Endothelial cell of umbilical vein (primary cell): ENCODE measurements around the gene INO80B. TPM values are rescaled to one million over a fixed set of nuclear protein-coding genes. Genes with fewer than 3 reads are reported as not detected.

Experiments used
- BruUV-seq: library from RNA; stranded (reverse); fragments of 400-500 nt; replicated peaks from 2 replicates; lab custom pipeline; 2021; lab: Mats Ljungman, UMichigan
- CTCF ChIA-PET: fragments of 300-600, 350-600 bp; sonication (Branson Sonifier 250); formaldehyde crosslinking; loops from one replicate; lab custom pipeline; 2021; ENCODE audit warnings: antibody characterized with exemption, inconsistent platforms; lab: Charles Lee
- POLR2A ChIA-PET: fragments of 300-600, 350-600 bp; sonication (Branson Sonifier 250); formaldehyde crosslinking; loops from one replicate; lab custom pipeline; 2021; ENCODE audit warnings: antibody characterized with exemption, inconsistent platforms; lab: Charles Lee
- DNase-seq: peaks from one replicate; pipeline ENCODE4 v3.0.0-alpha.2; 2011; ENCODE audit warnings: low read depth, low spot score
- FAIRE-seq: peaks from 2 replicates; lab custom pipeline; 2011; peaks lifted over from hg19 to GRCh38; lab: Jason Lieb, UNC
- H2AFZ ChIP-seq: 2 replicates; pipeline ENCODE4 v1.6.0; 2012; ENCODE audit warnings: low read depth, low read length, control low read depth, inconsistent platforms
- H3K27ac ChIP-seq: 2 replicates; pipeline ENCODE4 v1.5.1; 2011; ENCODE audit warnings: low read depth, mild to moderate bottlenecking, control low read depth, low read length, moderate library complexity; ENCODE audit not compliant: insufficient read depth
- H3K27me3 ChIP-seq, 2 experiments: 2 replicates each; pipeline versions ENCODE4 v1.6.0 to v1.6.1; 2011; ENCODE audit warnings: low read length in 2 of 2, mixed read lengths in 1 of 2; ENCODE audit not compliant: control insufficient read depth in 2 of 2, insufficient read depth in 2 of 2
- H3K36me3 ChIP-seq, 2 experiments: 2 replicates in 1 of 2; 3 replicates in 1 of 2; pipeline ENCODE4 v1.5.1; 2011; ENCODE audit warnings: low read length in 2 of 2, mild to moderate bottlenecking in 1 of 2, moderate library complexity in 1 of 2; ENCODE audit not compliant: control insufficient read depth in 2 of 2, insufficient read depth in 2 of 2; ENCODE audit errors: extremely low read depth in 1 of 2
- H3K4me1 ChIP-seq: 3 replicates; pipeline ENCODE4 v1.5.1; 2011; ENCODE audit warnings: mild to moderate bottlenecking, low read length; ENCODE audit not compliant: control insufficient read depth, insufficient read depth; ENCODE audit errors: extremely low read depth
- H3K4me2 ChIP-seq: 2 replicates; pipeline ENCODE4 v1.6.1; 2011; ENCODE audit warnings: low read length, control low read depth, mixed read lengths; ENCODE audit not compliant: insufficient read depth
- H3K4me3 ChIP-seq, 3 experiments: fragments of 200-600 bp in 1 of 3; sonication (generic), shearing (Covaris generic) in 1 of 3; replicated peaks in 1 of 3; 2 replicates each; pipeline ENCODE4 v1.5.1; 2011 to 2016; ENCODE audit warnings: control low read depth in 3 of 3, low read length in 3 of 3, mild to moderate bottlenecking in 2 of 3, inconsistent platforms in 1 of 3, low read depth in 1 of 3, moderate library complexity in 1 of 3; ENCODE audit not compliant: insufficient read depth in 1 of 3
- H3K79me2 ChIP-seq: 2 replicates; pipeline ENCODE4 v1.6.0; 2012; ENCODE audit warnings: low read length, inconsistent platforms; ENCODE audit not compliant: control insufficient read depth, insufficient read depth
- H3K9ac ChIP-seq: replicated peaks from 2 replicates; pipeline ENCODE3; 2011; ENCODE audit warnings: low read length, control low read depth; ENCODE audit not compliant: insufficient read depth; ENCODE audit errors: extremely low read depth
- H3K9me1 ChIP-seq: replicated peaks from 3 replicates; pipeline ENCODE4 v1.6.0; 2011; ENCODE audit warnings: mild to moderate bottlenecking, low read length; ENCODE audit not compliant: control insufficient read depth, insufficient read depth; ENCODE audit errors: extremely low read depth
- H3K9me3 ChIP-seq: replicated peaks from 2 replicates; pipeline ENCODE4 v1.5.1; 2012; ENCODE audit warnings: low read length, inconsistent platforms; ENCODE audit not compliant: control insufficient read depth, insufficient read depth
- H4K20me1 ChIP-seq: replicated peaks from 2 replicates; pipeline ENCODE3; 2011; ENCODE audit warnings: mild to moderate bottlenecking, low read length; ENCODE audit not compliant: control insufficient read depth, insufficient read depth; ENCODE audit errors: extremely low read depth
- EZH2 ChIP-seq: IDR thresholded peaks from 2 replicates; pipeline ENCODE4 v1.6.1; 2012; ENCODE audit warnings: borderline replicate concordance, low read depth, mild to moderate bottlenecking, moderate library complexity, low read length, inconsistent platforms; ENCODE audit not compliant: severe bottlenecking
- FOS ChIP-seq: IDR thresholded peaks from 2 replicates; pipeline ENCODE4 v1.6.1; 2011; ENCODE audit warnings: mild to moderate bottlenecking, low read length, moderate library complexity, borderline replicate concordance; ENCODE audit not compliant: insufficient read depth
- GATA2 ChIP-seq: IDR thresholded peaks from 2 replicates; pipeline ENCODE4 v1.7.0; 2011; ENCODE audit warnings: low read depth, mild to moderate bottlenecking, moderate library complexity, mixed read lengths, low read length; ENCODE audit not compliant: insufficient read length, insufficient read depth
- JUN ChIP-seq: IDR thresholded peaks from 2 replicates; pipeline ENCODE4 v1.6.1; 2011; ENCODE audit warnings: borderline replicate concordance, low read depth; ENCODE audit not compliant: insufficient read length, insufficient read depth
- MAX ChIP-seq: IDR thresholded peaks from 2 replicates; pipeline ENCODE4 v1.6.1; 2011; ENCODE audit not compliant: insufficient read depth, insufficient read length
- MYC ChIP-seq: IDR thresholded peaks from one replicate; pipeline ENCODE4 v1.6.1; 2011; ENCODE audit warnings: mild to moderate bottlenecking, low read depth, low read length
- POLR2A ChIP-seq: IDR thresholded peaks from 2 replicates; pipeline ENCODE4 v1.6.1; 2012; ENCODE audit warnings: low read depth, mild to moderate bottlenecking, control low read depth, low read length
- POLR2AphosphoS5 ChIP-seq: IDR thresholded peaks from 2 replicates; pipeline ENCODE4 v1.6.1; 2012; ENCODE audit warnings: low read depth, mild to moderate bottlenecking, control low read depth, low read length, moderate library complexity; ENCODE audit not compliant: insufficient read depth
- dilution Hi-C: fragments of 300-500 bp; cut with MboI; formaldehyde crosslinking; loops from one replicate; pipeline ENCODE4 v1.15.0; 2019; ENCODE audit warnings: low sequenced_read_pairs; ENCODE audit not compliant: extremely low pct_ligation_motif_present
- intact Hi-C: fragments of 100-400 bp; cut with micrococcal nuclease; formaldehyde crosslinking; loops from one replicate; pipeline ENCODE4 v1.10.0; 2022
- polyA plus RNA-seq, 4 experiments: library from polyadenylated mRNA; depleted of rRNA in 3 of 4; stranded (reverse) in 3 of 4; unstranded in 1 of 4; fragments of >200 nt; gene quantifications; 2 replicates each; pipeline versions ENCODE4 v1.2.1 to v1.2.3, GENCODE V29; 2011 to 2012; ENCODE audit warnings: missing spikeins in 1 of 4
- total RNA-seq: library from RNA; stranded (reverse); gene quantifications from 2 replicates; pipeline ENCODE4 v1.2.3, GENCODE V29; 2021

The INO80B gene
- total and polyA plus RNA-seq, 2 donors (not counting 3 experiments of a cell fraction or from before 2014, with no cell fraction given) = 15.1 to 24.2 TPM

- H2AFZ ChIP-seq = no peak overlapping the region
- H3K9me3 ChIP-seq = no peaks in the 10 kb centered on the region
- H3K9ac ChIP-seq = no peak overlapping the region
- intact Hi-C loops (loop anchor here (5.0 kb wide), 1 partner anchor 151 kb away; the partner anchor contains the start of gene SEMA4F), dilution Hi-C loops (no loop called here)
- POLR2A ChIA-PET = interaction anchor here (0.6 kb wide), 1 partner anchor 34 kb away, joined by 9 read pairs; no protein-coding TSS in a partner anchor
- no peak for TF ChIP-seq EZH2
- no peak for TF ChIP-seq POLR2A
- no peak for TF ChIP-seq GATA2
- TF ChIP-seq MAX = no peak
- no peak for TF ChIP-seq POLR2AphosphoS5
- TF ChIP-seq FOS = no peak
- no peak for TF ChIP-seq JUN
- TF ChIP-seq MYC = no peak
- H3K4me3 ChIP-seq = no peak overlapping the region
- H3K79me2 ChIP-seq = peaks cover 2% of the 10 kb centered on the region
- DNase-seq = no peak
- no TSS peak for BruUV-seq
- no peaks in the 10 kb centered on the region for H4K20me1 ChIP-seq
- H3K27ac ChIP-seq = no peak overlapping the region
- peaks cover 23 to 40% of the 10 kb centered on the region in 2 experiments for H3K27me3 ChIP-seq
- CTCF ChIA-PET = interaction anchor here (1.0 to 1.6 kb wide), 2 partner anchors 11 to 31 kb away, joined by 3 to 4 read pairs; no protein-coding TSS in a partner anchor
- peaks cover 37% of the 10 kb centered on the region for H3K4me1 ChIP-seq
- H3K9me1 ChIP-seq = no peaks in the 10 kb centered on the region
- H3K4me2 ChIP-seq = no peak overlapping the region
- no peak for FAIRE-seq
- H3K36me3 ChIP-seq = peaks cover 0 to 4% of the 10 kb centered on the region in 2 experiments
Measured at GRCh38 chr2:74501335-74502071, 46.6 kb downstream of the INO80B start.
